ENCODE results near the gene OAS2.

The OAS2 gene

GRCh38 chr12:113056631-113057488 lies 78.5 kb downstream of the OAS2 start, which contains the start of gene DTX1:
Gene DTX1, plus strand, starts transcription at chr12:113056730. Its CDS starts 1,463 bp downstream, at chr12:113058193.
- peaks cover 38% of the 10 kb centered on the region for H3K27me3 ChIP-seq (ENCODE audit: control insufficient read depth, insufficient read depth, low read length)

DNA sequence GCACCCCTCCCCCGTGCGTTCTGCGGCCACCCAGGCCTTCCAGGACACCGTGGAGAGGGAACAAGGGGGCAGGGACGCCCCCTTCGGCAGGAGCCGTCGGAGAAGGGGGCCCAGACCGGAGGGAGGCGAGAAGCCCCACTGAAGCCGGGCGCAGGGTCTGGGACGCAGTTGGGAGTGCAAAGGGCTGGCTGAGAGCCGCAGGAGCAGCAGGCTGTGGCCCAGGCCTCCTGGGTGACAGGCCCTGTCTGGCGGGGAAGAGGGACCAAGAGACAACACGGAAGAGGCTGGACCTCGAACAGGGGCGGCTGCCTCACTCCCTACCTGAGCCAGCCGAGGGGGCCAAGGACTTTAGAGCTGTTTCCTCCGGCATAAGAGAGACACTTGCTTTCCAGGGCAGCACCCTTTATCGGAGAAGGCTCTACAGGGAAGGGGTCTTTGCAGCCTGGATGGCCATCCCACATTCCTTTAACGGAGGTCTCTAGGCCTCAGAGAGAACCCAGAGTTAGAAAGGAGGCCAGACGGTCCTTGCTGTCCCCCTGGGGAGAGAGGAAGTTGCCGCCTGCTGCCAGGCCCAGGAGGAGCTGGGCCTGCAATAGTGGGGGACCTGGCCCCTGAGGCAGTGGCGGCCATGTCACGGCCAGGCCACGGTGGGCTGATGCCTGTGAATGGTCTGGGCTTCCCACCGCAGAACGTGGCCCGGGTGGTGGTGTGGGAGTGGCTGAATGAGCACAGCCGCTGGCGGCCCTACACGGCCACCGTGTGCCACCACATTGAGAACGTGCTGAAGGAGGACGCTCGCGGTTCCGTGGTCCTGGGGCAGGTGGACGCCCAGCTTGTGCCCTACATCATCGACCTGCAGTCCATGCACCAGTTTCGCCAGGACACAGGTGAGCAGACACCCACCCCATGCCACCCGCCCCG lies 79.5 kb downstream of the OAS2 start:
- no peaks in the 10 kb centered on the region for H3K36me3 ChIP-seq (ENCODE audit: control insufficient read depth, insufficient read depth, low read length)
- H3K9ac ChIP-seq (ENCODE audit: low read length) = no peak overlapping the region
- H3K27me3 ChIP-seq (ENCODE audit: control insufficient read depth, insufficient read depth, low read length) = peaks cover 38% of the 10 kb centered on the region
- H3K9me3 ChIP-seq (ENCODE audit: control insufficient read depth, low read length) = no peaks in the 10 kb centered on the region
- no peak overlapping the region for H3K4me3 ChIP-seq (ENCODE audit: low read length)
- H3K4me1 ChIP-seq (ENCODE audit: control insufficient read depth, insufficient read depth, low read length) = peaks cover 3% of the 10 kb centered on the region

More at GRCh38 chr12:113056631-113057488, 78.5 kb downstream of the OAS2 start, which contains the start of gene DTX1:
- H3K9ac ChIP-seq (ENCODE audit: low read length) = no peak within 1 kb of the TSS
- no peaks in the 10 kb centered on the region for H3K36me3 ChIP-seq (ENCODE audit: control insufficient read depth, insufficient read depth, low read length)
- H3K9me3 ChIP-seq (ENCODE audit: control insufficient read depth, low read length) = no peaks in the 10 kb centered on the region
- H3K4me1 ChIP-seq (ENCODE audit: control insufficient read depth, insufficient read depth, low read length) = peaks cover 3% of the 10 kb centered on the region
- H3K4me3 ChIP-seq (ENCODE audit: low read length) = no peak within 1 kb of the TSS

- no peak overlapping the region for H3K9ac ChIP-seq (ENCODE audit: low read length)
- no peaks in the 10 kb centered on the region for H3K36me3 ChIP-seq (ENCODE audit: control insufficient read depth, insufficient read depth, low read length)
- H3K27me3 ChIP-seq (ENCODE audit: control insufficient read depth, insufficient read depth, low read length) = peaks cover 43% of the 10 kb centered on the region
- H3K4me3 ChIP-seq (ENCODE audit: low read length) = no peak overlapping the region
- peaks cover 3% of the 10 kb centered on the region for H3K4me1 ChIP-seq (ENCODE audit: control insufficient read depth, insufficient read depth, low read length)
- H3K9me3 ChIP-seq (ENCODE audit: control insufficient read depth, low read length) = no peaks in the 10 kb centered on the region
Measured at GRCh38 chr12:113058553-113058952, 80.2 kb downstream of the OAS2 start.

DNA sequence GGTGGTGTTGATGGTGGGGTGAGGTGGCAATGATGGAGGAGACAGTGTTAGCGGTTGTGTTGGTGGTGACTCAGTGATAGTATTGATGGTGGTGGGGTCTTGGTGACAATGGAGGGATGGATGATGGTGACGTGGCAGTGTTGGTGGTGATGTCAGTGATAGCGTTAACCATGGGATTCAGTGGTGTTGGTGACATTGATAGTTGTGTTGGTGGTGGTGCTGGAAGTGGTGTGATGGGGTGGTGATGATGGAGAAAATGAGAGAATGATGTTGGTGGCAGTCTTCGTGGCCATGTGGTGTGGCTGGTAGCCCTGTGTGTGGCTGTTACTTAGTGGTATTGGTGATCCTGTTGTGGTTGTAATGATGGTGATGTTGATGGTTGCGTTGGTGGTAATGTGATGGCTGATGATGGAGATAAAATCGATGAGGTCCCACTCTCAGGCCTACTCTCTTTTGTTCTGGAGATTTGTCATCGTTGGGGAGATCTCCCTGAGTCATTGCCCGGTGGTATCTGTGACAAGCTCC lies 80.8 kb downstream of the OAS2 start:
- H3K4me3 ChIP-seq (ENCODE audit: low read length) = no peak overlapping the region
- H3K9me3 ChIP-seq (ENCODE audit: control insufficient read depth, low read length) = no peaks in the 10 kb centered on the region
- no peaks in the 10 kb centered on the region for H3K36me3 ChIP-seq (ENCODE audit: control insufficient read depth, insufficient read depth, low read length)
- H3K9ac ChIP-seq (ENCODE audit: low read length) = no peak overlapping the region
- H3K4me1 ChIP-seq (ENCODE audit: control insufficient read depth, insufficient read depth, low read length) = peaks cover 3% of the 10 kb centered on the region
- peaks cover 43% of the 10 kb centered on the region for H3K27me3 ChIP-seq (ENCODE audit: control insufficient read depth, insufficient read depth, low read length)

DNA sequence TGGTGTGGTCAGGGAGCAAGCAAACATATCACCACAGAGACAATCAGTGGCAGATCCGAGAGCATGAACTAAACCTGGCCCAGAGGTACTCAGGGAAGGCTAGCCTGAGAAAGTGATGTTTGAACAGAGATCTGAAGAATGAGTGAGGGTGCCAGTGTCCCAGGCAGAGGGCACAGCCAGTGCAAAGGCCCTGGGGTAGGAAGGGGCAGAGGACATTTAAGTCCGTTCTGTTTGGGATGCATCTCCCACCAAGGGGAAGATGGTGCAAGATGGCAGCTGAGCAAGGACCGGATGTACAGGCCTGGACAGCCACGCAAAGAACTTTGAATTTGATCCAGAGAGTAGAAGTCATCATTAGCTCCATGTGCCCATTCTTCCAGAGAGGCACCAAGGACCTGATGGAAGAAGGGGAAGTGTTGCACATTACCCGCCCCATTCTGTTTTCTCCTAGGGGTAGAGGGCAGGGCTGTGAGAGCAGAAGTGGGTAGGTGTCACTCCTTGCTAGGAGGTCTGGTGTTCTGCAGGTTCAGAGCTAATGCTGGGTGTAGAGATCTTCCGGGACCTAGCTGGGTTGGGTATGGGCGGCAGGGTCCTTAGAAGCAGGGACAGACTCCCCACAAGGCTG lies 82.1 kb downstream of the OAS2 start:
- H3K4me3 ChIP-seq (ENCODE audit: low read length) = no peak overlapping the region
- H3K27me3 ChIP-seq (ENCODE audit: control insufficient read depth, insufficient read depth, low read length) = peaks cover 37% of the 10 kb centered on the region
- H3K9ac ChIP-seq (ENCODE audit: low read length) = no peak overlapping the region

GRCh38 chr12:113061061-113061694 lies 82.9 kb downstream of the OAS2 start:
- H3K4me1 ChIP-seq (ENCODE audit: control insufficient read depth, insufficient read depth, low read length) = peaks cover 3% of the 10 kb centered on the region
- H3K9me3 ChIP-seq (ENCODE audit: control insufficient read depth, low read length) = no peaks in the 10 kb centered on the region
- H3K27me3 ChIP-seq (ENCODE audit: control insufficient read depth, insufficient read depth, low read length) = peaks cover 30% of the 10 kb centered on the region
- H3K4me3 ChIP-seq (ENCODE audit: low read length) = no peak overlapping the region
- H3K9ac ChIP-seq (ENCODE audit: low read length) = no peak overlapping the region
- H3K36me3 ChIP-seq (ENCODE audit: control insufficient read depth, insufficient read depth, low read length) = no peaks in the 10 kb centered on the region

More for the DNA sequence above, 82.1 kb downstream of the OAS2 start:
- H3K36me3 ChIP-seq (ENCODE audit: control insufficient read depth, insufficient read depth, low read length) = no peaks in the 10 kb centered on the region
- peaks cover 3% of the 10 kb centered on the region for H3K4me1 ChIP-seq (ENCODE audit: control insufficient read depth, insufficient read depth, low read length)
- no peaks in the 10 kb centered on the region for H3K9me3 ChIP-seq (ENCODE audit: control insufficient read depth, low read length)
